IMR-90 (cell line): ENCODE measurements around the gene GRHL3. TPM values are rescaled to one million over a fixed set of nuclear protein-coding genes. Genes with fewer than 3 reads are reported as not detected.

Experiments
- ATAC-seq: fragments of 200-7000 bp; cut with Tn5 transposase; 2 replicates; pipeline ENCODE4 v1.9.1; 2020; ENCODE audit warnings: low read depth, mild to moderate bottlenecking, moderate library complexity
- BruUV-seq: library from RNA; stranded (reverse); fragments of 400-500 nt; replicated peaks from 2 replicates; lab custom pipeline; 2021; lab: Mats Ljungman, UMichigan
- CTCF ChIA-PET: fragments of 300-600 bp; formaldehyde crosslinking; extraction: SDS; loops from one replicate; lab custom pipeline; 2021; ENCODE audit warnings: antibody characterized with exemption; lab: Yijun Ruan, JAX
- POLR2A ChIA-PET: fragments of 300-600 bp; sonication (Branson Sonifier 250); formaldehyde crosslinking; loops from one replicate; lab custom pipeline; 2022; ENCODE audit warnings: antibody characterized with exemption; ENCODE audit not compliant: unreplicated experiment; lab: Charles Lee
- DNase-seq: peaks from one replicate; pipeline ENCODE4 v3.0.0; 2013
- H2AFZ ChIP-seq: replicated peaks from 2 replicates; pipeline ENCODE3; 2013; ENCODE audit warnings: low read length, mild to moderate bottlenecking; ENCODE audit not compliant: poor library complexity
- H2AK5ac ChIP-seq: 2 replicates; pipeline ENCODE4 v1.6.1; 2013; ENCODE audit warnings: low read depth, low read length, inconsistent platforms
- H2AK9ac ChIP-seq: replicated peaks from 2 replicates; pipeline ENCODE3; 2013; ENCODE audit warnings: mild to moderate bottlenecking, low read depth, low read length, moderate library complexity; ENCODE audit not compliant: poor library complexity
- H2BK120ac ChIP-seq: 2 replicates; pipeline ENCODE4 v1.6.1; 2013; ENCODE audit warnings: low read depth, low read length, inconsistent platforms
- H2BK15ac ChIP-seq: 3 replicates; pipeline ENCODE4 v1.6.1; 2013; ENCODE audit warnings: low read depth, low read length, inconsistent platforms
- H2BK20ac ChIP-seq: 2 replicates; pipeline ENCODE4 v1.6.1; 2013; ENCODE audit warnings: low read depth, mild to moderate bottlenecking, inconsistent platforms, low read length, moderate library complexity
- H2BK5ac ChIP-seq: 2 replicates; pipeline ENCODE4 v1.6.1; 2013; ENCODE audit warnings: mild to moderate bottlenecking, low read depth, low read length, inconsistent platforms; ENCODE audit not compliant: poor library complexity, severe bottlenecking
- H3K14ac ChIP-seq: replicated peaks from 2 replicates; pipeline ENCODE4 v1.6.1; 2013; ENCODE audit warnings: low read depth, low read length, inconsistent platforms
- H3K18ac ChIP-seq: 2 replicates; pipeline ENCODE4 v1.6.1; 2013; ENCODE audit warnings: low read depth, low read length, control low read depth
- H3K23ac ChIP-seq: 2 replicates; pipeline ENCODE4 v1.6.1; 2013; ENCODE audit warnings: low read depth, low read length, inconsistent platforms
- H3K27ac ChIP-seq: 2 replicates; pipeline ENCODE4 v1.5.1; 2013; ENCODE audit warnings: mild to moderate bottlenecking, control low read depth, low read length; ENCODE audit not compliant: insufficient read depth
- H3K27me3 ChIP-seq: 2 replicates; pipeline ENCODE4 v1.6.1; 2013; ENCODE audit warnings: low read length; ENCODE audit not compliant: control insufficient read depth, insufficient read depth
- H3K36me3 ChIP-seq: 2 replicates; pipeline ENCODE4 v1.6.1; 2013; ENCODE audit warnings: low read length, mixed read lengths; ENCODE audit not compliant: control insufficient read depth, insufficient read depth
- H3K4ac ChIP-seq: 2 replicates; pipeline ENCODE4 v1.6.1; 2013; ENCODE audit warnings: low read depth, low read length, inconsistent platforms
- H3K4me1 ChIP-seq: 2 replicates; pipeline ENCODE4 v1.6.1; 2013; ENCODE audit warnings: low read length, mixed read lengths; ENCODE audit not compliant: control insufficient read depth, insufficient read depth
- H3K4me2 ChIP-seq: 2 replicates; pipeline ENCODE4 v1.6.1; 2013; ENCODE audit warnings: low read depth, mild to moderate bottlenecking, control low read depth, low read length, moderate library complexity
- H3K4me3 ChIP-seq: 2 replicates; pipeline ENCODE4 v1.5.1; 2013; ENCODE audit warnings: low read depth, mild to moderate bottlenecking, control low read depth, low read length, moderate library complexity; ENCODE audit not compliant: insufficient read depth
- H3K56ac ChIP-seq: 2 replicates; pipeline ENCODE4 v1.6.1; 2013; ENCODE audit warnings: low read length, inconsistent platforms; ENCODE audit not compliant: insufficient read depth; ENCODE audit errors: extremely low read depth
- H3K79me1 ChIP-seq, 2 experiments: 2 replicates each; pipeline ENCODE4 v1.6.1; 2013; ENCODE audit warnings: low read length in 2 of 2, inconsistent platforms in 1 of 2, low read depth in 1 of 2
- H3K9ac ChIP-seq: 2 replicates; pipeline ENCODE4 v1.6.1; 2013; ENCODE audit warnings: low read depth, low read length, control low read depth
- H3K9me1 ChIP-seq: 2 replicates; pipeline ENCODE4 v1.6.1; 2013; ENCODE audit warnings: low read length, inconsistent platforms; ENCODE audit not compliant: insufficient read depth
- H3K9me3 ChIP-seq: 2 replicates; pipeline ENCODE4 v1.6.1; 2013; ENCODE audit warnings: low read length; ENCODE audit not compliant: control insufficient read depth, insufficient read depth
- H4K20me1 ChIP-seq: 2 replicates; pipeline ENCODE4 v1.6.1; 2013; ENCODE audit warnings: low read length, inconsistent platforms; ENCODE audit not compliant: insufficient read depth
- H4K5ac ChIP-seq: 2 replicates; pipeline ENCODE4 v1.6.1; 2013; ENCODE audit warnings: mild to moderate bottlenecking, low read depth, low read length, control low read depth
- H4K8ac ChIP-seq, 2 experiments: 2 replicates each; pipeline ENCODE4 v1.6.1; 2013; ENCODE audit warnings: low read depth in 2 of 2, low read length in 2 of 2, control low read depth in 1 of 2, inconsistent platforms in 1 of 2
- H4K91ac ChIP-seq: 2 replicates; pipeline ENCODE4 v1.6.1; 2013; ENCODE audit warnings: low read depth, low read length, inconsistent platforms; ENCODE audit not compliant: insufficient read depth
- BHLHE40 ChIP-seq: fragments of 150-350 bp; IDR thresholded peaks from 2 replicates; pipeline ENCODE4 v1.6.1; 2016; ENCODE audit warnings: mild to moderate bottlenecking, low read depth, low read length
- CEBPB ChIP-seq: IDR thresholded peaks from 2 replicates; pipeline ENCODE4 v1.6.1; 2012; ENCODE audit warnings: low read depth, low read length, improper control_type of control experiment
- CHD1 ChIP-seq: IDR thresholded peaks from 2 replicates; pipeline ENCODE4 v1.6.1; 2012; ENCODE audit warnings: low read depth, low read length, improper control_type of control experiment
- CTCF ChIP-seq: conservative IDR thresholded peaks from 2 replicates; pipeline ENCODE4 v1.5.1; 2012; ENCODE audit warnings: mild to moderate bottlenecking, low read depth, low read length, improper control_type of control experiment
- ELK1 ChIP-seq: fragments of 150-350 bp; IDR thresholded peaks from 2 replicates; pipeline ENCODE4 v1.6.1; 2016; ENCODE audit warnings: low read depth, mild to moderate bottlenecking, low read length, moderate library complexity, borderline replicate concordance
- FOS ChIP-seq: fragments of 150-350 bp; IDR thresholded peaks from 2 replicates; pipeline ENCODE4 v1.6.1; 2016; ENCODE audit warnings: low read depth, low read length
- MAFK ChIP-seq: IDR thresholded peaks from 2 replicates; pipeline ENCODE4 v1.6.1; 2012; ENCODE audit warnings: low read depth, low read length, improper control_type of control experiment
- MAZ ChIP-seq: IDR thresholded peaks from 2 replicates; pipeline ENCODE4 v1.6.1; 2012; ENCODE audit warnings: low read depth, mild to moderate bottlenecking, low read length, improper control_type of control experiment, moderate library complexity, borderline replicate concordance
- MXI1 ChIP-seq: IDR thresholded peaks from 2 replicates; pipeline ENCODE4 v1.6.1; 2012; ENCODE audit warnings: low read depth, mild to moderate bottlenecking, low read length, moderate library complexity, borderline replicate concordance
- NFE2L2 ChIP-seq: fragments of 150-350 bp; IDR thresholded peaks from 2 replicates; pipeline ENCODE4 v1.6.1; 2016; ENCODE audit warnings: low read depth, mild to moderate bottlenecking, low read length
- POLR2A ChIP-seq: IDR thresholded peaks from 2 replicates; pipeline ENCODE4 v1.6.1; 2012; ENCODE audit warnings: mild to moderate bottlenecking, low read depth, low read length
- RAD21 ChIP-seq: IDR thresholded peaks from 2 replicates; pipeline ENCODE4 v1.6.1; 2012; ENCODE audit warnings: low read length, improper control_type of control experiment
- RCOR1 ChIP-seq: IDR thresholded peaks from 2 replicates; pipeline ENCODE4 v1.6.1; 2012; ENCODE audit warnings: mild to moderate bottlenecking, low read length, improper control_type of control experiment; ENCODE audit not compliant: insufficient replicate concordance
- RFX5 ChIP-seq: IDR thresholded peaks from 2 replicates; pipeline ENCODE4 v1.8.0; 2012; ENCODE audit warnings: low read depth, mild to moderate bottlenecking, low read length, moderate library complexity
- SMC3 ChIP-seq: fragments of 150-350 bp; IDR thresholded peaks from 2 replicates; pipeline ENCODE4 v1.6.1; 2016; ENCODE audit warnings: low read depth, mild to moderate bottlenecking, antibody characterized with exemption, low read length, moderate library complexity
- USF2 ChIP-seq: fragments of 150-350 bp; IDR thresholded peaks from 2 replicates; pipeline ENCODE4 v1.6.1; 2017; ENCODE audit warnings: mild to moderate bottlenecking, antibody characterized with exemption, low read length, low read depth
- WGBS, 2 experiments: methylation state at CpG; one replicate each; pipeline versions ENCODE4 v1.1.5 to v1.1.7; 2013; ENCODE audit warnings: missing lambda C conversion rate in 2 of 2; ENCODE audit not compliant: insufficient read length in 1 of 2; ENCODE audit errors: extremely low coverage in 2 of 2; 5-methylcytosine and 5-hydroxymethylcytosine counted together
- dilution Hi-C: fragments of 300-500 bp; cut with HindIII; formaldehyde crosslinking; loops from one replicate; pipeline ENCODE4 v1.14.3; 2018; ENCODE audit warnings: low sequenced_read_pairs; ENCODE audit not compliant: unreplicated experiment
- in situ Hi-C: fragments of 300-500 bp; cut with MboI; formaldehyde crosslinking; loops from 3 replicates; pipeline ENCODE4 v1.14.3; 2019; ENCODE audit warnings: low sequenced_read_pairs, inconsistent platforms, mixed read lengths
- intact Hi-C: fragments of 100-400 bp; cut with micrococcal nuclease; formaldehyde crosslinking; loops from 2 replicates; pipeline ENCODE4 v1.10.0; 2022
- polyA plus RNA-seq, 3 experiments: library from polyadenylated mRNA; depleted of rRNA; stranded (reverse); fragments of >200 nt; gene quantifications; 2 replicates each; pipeline ENCODE4 v1.2.3, GENCODE V29; 2012; ENCODE audit warnings: low replicate concordance in 1 of 3
- total RNA-seq: library from RNA; depleted of rRNA; stranded (reverse); fragments of >200 nt; gene quantifications from 2 replicates; pipeline ENCODE4 v1.2.3, GENCODE V29; 2012

Gene GRHL3
- total and polyA plus RNA-seq, 2 of the 4 experiments (the other 2 are of a cell fraction), result not detected

- Histone ChIP-seq H2AK9ac (no peak overlapping the region), H3K27me3 (peaks cover 17% of the 10 kb centered on the region; the same call in 1 of the 2 replicates), H3K27ac (no peak overlapping the region), H3K4me2 (no peak overlapping the region), H2BK15ac (no peak overlapping the region), H3K4me1 (peaks cover 8% of the 10 kb centered on the region), H3K79me1 (no peaks in the 10 kb centered on the region), H3K18ac (no peak overlapping the region), H4K8ac (no peak overlapping the region), H2AFZ (no peak overlapping the region), H2BK20ac (no peak overlapping the region), H3K14ac (no peak overlapping the region), H3K9me1 (peaks cover 6% of the 10 kb centered on the region; the same call in 1 of the 2 replicates), H3K9me3 (no peaks in the 10 kb centered on the region), H2AK5ac (no peak overlapping the region), H3K36me3 (no peaks in the 10 kb centered on the region), H2BK5ac (no peak overlapping the region), H4K91ac (no peak overlapping the region), H3K23ac (no peak overlapping the region), H3K56ac (no peak overlapping the region), H4K20me1 (0 out of 2 replicates have a peak, but pooled peaks cover 5% of the 10 kb centered on the region), H3K4ac (no peak overlapping the region), H4K5ac (no peak overlapping the region), H3K4me3 (no peak overlapping the region), H3K9ac (no peak overlapping the region), H2BK120ac (no peak overlapping the region)
- DNase-seq, result no peak
- POLR2A ChIA-PET, result interaction anchor here (0.6 kb wide), 1 partner anchor 13 kb away, joined by 3 read pairs; no protein-coding TSS in a partner anchor
- no peak for ATAC-seq
- TF ChIP-seq POLR2A (no peak), MAZ (no peak), CHD1 (no peak), BHLHE40 (no peak), MXI1 (no peak), MAFK (no peak), RCOR1 (no peak), USF2 (no peak), CEBPB (no peak), NFE2L2 (no peak), SMC3 (no peak), CTCF (no peak), RAD21 (no peak), ELK1 (no peak), FOS (no peak), RFX5 (no peak)
- BruUV-seq, result no TSS peak
- dilution Hi-C loops, result no loop called here
- in situ Hi-C loops, result no loop called here
- intact Hi-C loops, result no loop called here
- CTCF ChIA-PET, result interaction anchor here (0.5 kb wide), 1 partner anchor 1089 kb away, joined by 3 read pairs; no protein-coding TSS in a partner anchor
- WGBS, 2 experiments, result 89% methylated on average over 4 of the region's 10 CpGs; no CpG with 5 or more reads in 1 of the 2 experiments
Observed at GRCh38 chr1:24348196-24348595, 29.0 kb downstream of the GRHL3 start.
